LNCaP clone FGC (cell line): ENCODE measurements around the gene EIF5A2.

Experiments
- DNase-seq: peaks from one replicate; pipeline ENCODE4 v3.0.0-alpha.2; 2011; ENCODE audit warnings: low read depth
- H3K4me3 ChIP-seq: 2 replicates; pipeline ENCODE4 v1.5.1; 2011; ENCODE audit warnings: mild to moderate bottlenecking, low read depth, low read length, control low read depth
- CTCF ChIP-seq: IDR thresholded peaks from 2 replicates; pipeline ENCODE4 v1.5.1; 2012; ENCODE audit warnings: mild to moderate bottlenecking; ENCODE audit not compliant: control insufficient read depth, insufficient read depth; ENCODE audit errors: extremely low read depth

The EIF5A2 gene

GRCh38 chr3:170848292-170848917 is 60.0 kb downstream of the EIF5A2 start:
- H3K4me3 ChIP-seq: no peak overlapping the region
- no peak for DNase-seq
- peak; percentile 44 for TF ChIP-seq CTCF

GRCh38 chr3:170844377-170844776 is 64.1 kb downstream of the EIF5A2 start:
- no peak for TF ChIP-seq CTCF
- no peak for DNase-seq
- no peak overlapping the region for H3K4me3 ChIP-seq

GRCh38 chr3:170840291-170840859 is 68.1 kb downstream of the EIF5A2 start:
- no peak overlapping the region for H3K4me3 ChIP-seq
- no peak for DNase-seq
- TF ChIP-seq CTCF: no peak

- H3K4me3 ChIP-seq: no peak overlapping the region
- TF ChIP-seq CTCF: no peak
- no peak for DNase-seq
These were observed 68.8 kb downstream of the EIF5A2 start for GRCh38 chr3:170839518-170840100.
